Activated naive CD8-positive, alpha-beta T cell treated with anti-CD3 and anti-CD28 coated beads, Interleukin-2, amount 50 U/mL, for 24 hours (primary cell): ENCODE data around the gene PLGLB2.
"Not testable (repeated sequence)": the region's sequence is repeated elsewhere in the genome, so short reads cannot be mapped to it uniquely, and the experiment has no call there.

Experiments
- ATAC-seq: fragments of 150-1000 bp; cut with Tn5 transposase; one replicate; pipeline ENCODE4 v1.10.0; 2021
- DNase-seq: peaks from one replicate; pipeline ENCODE4 v3.0.0; 2021
- H3K27ac Mint-ChIP-seq: one replicate; pipeline ENCODE4 v1.8.0; 2021; ENCODE audit warnings: mild to moderate bottlenecking, mixed read lengths
- H3K27me3 Mint-ChIP-seq: one replicate; pipeline ENCODE4 v1.8.0; 2021; ENCODE audit warnings: mixed read lengths
- H3K36me3 Mint-ChIP-seq: one replicate; pipeline ENCODE4 v1.8.0; 2021; ENCODE audit warnings: low read depth, mixed read lengths
- H3K4me1 Mint-ChIP-seq: one replicate; pipeline ENCODE4 v1.8.0; 2021; ENCODE audit warnings: mixed read lengths
- H3K4me3 Mint-ChIP-seq: one replicate; pipeline ENCODE4 v1.8.0; 2021; ENCODE audit warnings: mild to moderate bottlenecking, moderate library complexity, mixed read lengths
- H3K9me3 Mint-ChIP-seq: one replicate; pipeline ENCODE4 v1.8.0; 2021; ENCODE audit warnings: mixed read lengths

PLGLB2 gene

DNA sequence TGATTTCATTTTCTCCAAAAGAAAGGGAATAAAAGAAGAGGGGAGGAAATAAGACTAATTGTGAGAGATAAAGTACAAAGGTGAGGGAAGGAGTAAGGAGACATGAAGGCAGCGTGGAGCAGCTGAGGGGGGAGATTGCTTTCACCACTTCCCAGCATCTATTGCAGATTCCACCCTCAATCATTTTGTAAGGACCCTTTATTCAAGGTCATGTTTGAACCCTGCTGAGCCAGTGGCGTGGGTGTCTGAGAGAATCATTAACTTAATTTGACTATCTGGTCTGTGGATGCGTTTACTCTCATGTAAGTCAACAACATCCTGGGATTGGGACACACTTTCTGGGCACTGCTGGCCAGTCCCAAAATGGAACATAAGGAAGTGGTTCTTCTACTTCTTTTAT, at the start of gene PLGLB2:
Gene PLGLB2, plus strand, starts transcription at position 297 of the 400 bp plus-strand sequence. Its CDS starts 67 bp downstream, at position 364.
- not testable (repeated sequence) for H3K9me3 Mint-ChIP-seq, H3K27me3 Mint-ChIP-seq, H3K27ac Mint-ChIP-seq, H3K36me3 Mint-ChIP-seq, H3K4me1 Mint-ChIP-seq, DNase-seq, ATAC-seq, H3K4me3 Mint-ChIP-seq

DNA sequence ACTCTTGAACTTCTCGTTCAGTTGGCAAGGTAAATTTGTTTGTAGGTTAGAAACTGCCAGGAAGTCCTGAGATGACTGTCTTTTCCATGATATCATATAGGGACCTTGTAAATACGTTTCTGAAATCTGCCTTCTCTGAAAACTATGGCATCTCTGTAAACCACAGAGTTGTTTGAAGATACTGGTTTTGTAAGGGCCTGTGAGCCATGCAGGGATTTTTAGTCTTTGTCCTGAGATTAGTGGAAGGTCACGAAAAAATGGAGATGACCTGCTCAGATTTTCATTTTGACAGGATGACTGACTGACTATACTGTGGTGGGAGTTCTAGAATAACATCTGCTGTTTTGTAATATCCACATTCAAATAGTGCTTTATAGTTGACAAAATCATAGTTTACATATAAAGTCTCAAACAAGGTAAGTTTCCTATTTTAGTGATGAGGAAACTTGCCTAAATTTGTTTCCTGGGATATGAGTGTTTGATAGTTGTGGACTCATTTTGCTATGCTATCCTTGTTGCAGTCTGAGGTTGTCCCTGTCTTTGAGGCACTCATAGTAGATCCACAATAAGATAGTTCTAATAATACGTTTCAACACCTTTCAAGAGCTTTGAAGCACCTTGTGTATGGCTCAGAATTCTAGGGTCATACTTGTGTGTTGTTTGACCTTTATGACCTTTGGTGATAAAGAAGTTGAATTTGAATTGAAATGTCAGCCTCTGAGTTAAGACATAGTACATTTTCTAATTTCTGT, 43.1 kb upstream of the PLGLB2 start:
- not testable (repeated sequence) for H3K9me3 Mint-ChIP-seq, H3K27me3 Mint-ChIP-seq, DNase-seq, H3K36me3 Mint-ChIP-seq
- Mint-ChIP-seq H3K4me1 (peaks cover 15% of the 10 kb centered on the region), H3K4me3 (peak overlapping the region; percentile 65), H3K27ac (peak overlapping the region; percentile 96)
- peak; percentile 93 for ATAC-seq

DNA sequence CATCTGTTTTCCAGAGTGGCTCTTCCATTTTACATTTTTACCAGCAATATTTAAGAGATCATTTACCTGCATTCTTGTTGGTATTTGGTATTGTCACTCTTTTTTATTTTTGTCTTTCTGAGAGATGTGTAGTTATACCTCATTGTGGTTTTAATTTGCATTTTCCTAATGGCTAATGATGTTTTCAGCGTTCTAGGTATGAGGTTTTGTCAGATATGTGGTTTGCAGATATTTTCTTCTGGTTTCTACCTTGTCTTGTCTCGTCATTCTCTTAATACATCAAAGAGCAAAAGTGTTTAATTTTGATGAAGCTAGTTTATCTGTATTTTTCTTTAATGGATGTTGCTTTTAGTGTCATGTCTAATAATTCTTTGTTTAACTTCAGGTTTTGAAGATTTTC, 39.5 kb upstream of the PLGLB2 start:
- not testable (repeated sequence) for H3K27me3 Mint-ChIP-seq, H3K36me3 Mint-ChIP-seq, H3K4me3 Mint-ChIP-seq, H3K27ac Mint-ChIP-seq, H3K9me3 Mint-ChIP-seq, DNase-seq, ATAC-seq
- H3K4me1 Mint-ChIP-seq = peaks cover 15% of the 10 kb centered on the region

DNA sequence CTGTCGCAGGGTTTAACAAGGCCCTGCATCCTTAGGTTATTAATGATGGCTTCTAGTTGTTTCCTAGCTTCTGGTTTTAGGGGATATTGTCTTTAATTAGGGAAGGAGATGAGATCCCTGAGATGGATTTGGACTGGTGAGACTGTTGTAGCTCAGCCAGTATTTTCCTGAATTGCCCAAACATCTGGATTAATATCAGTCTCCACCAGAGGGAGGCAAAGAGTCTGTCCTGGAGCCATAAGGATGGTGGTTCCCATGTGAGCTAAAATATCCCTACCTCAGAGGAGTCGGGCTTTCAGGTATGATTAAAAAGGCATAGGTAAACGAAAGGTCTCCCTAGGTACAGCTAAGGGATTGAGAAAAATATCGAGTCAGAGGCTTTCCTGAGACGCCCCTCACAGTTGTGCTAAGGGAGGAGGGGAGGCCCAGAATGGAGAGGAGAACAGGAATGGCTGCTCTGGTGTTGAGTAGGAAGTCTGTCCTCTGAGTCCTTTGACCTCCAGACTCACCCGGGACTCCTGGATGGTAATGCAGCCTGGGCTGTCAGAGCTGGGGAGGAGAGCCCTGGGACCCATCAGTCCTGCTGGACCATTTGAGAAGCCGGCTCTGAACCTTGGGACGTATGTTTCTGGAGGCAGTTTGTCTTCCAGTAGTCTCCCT, 19.8 kb upstream of the PLGLB2 start:
- not testable (repeated sequence) for DNase-seq, H3K4me3 Mint-ChIP-seq, H3K27me3 Mint-ChIP-seq, H3K27ac Mint-ChIP-seq, H3K4me1 Mint-ChIP-seq, H3K9me3 Mint-ChIP-seq, H3K36me3 Mint-ChIP-seq
- ATAC-seq = peak; percentile 33

DNA sequence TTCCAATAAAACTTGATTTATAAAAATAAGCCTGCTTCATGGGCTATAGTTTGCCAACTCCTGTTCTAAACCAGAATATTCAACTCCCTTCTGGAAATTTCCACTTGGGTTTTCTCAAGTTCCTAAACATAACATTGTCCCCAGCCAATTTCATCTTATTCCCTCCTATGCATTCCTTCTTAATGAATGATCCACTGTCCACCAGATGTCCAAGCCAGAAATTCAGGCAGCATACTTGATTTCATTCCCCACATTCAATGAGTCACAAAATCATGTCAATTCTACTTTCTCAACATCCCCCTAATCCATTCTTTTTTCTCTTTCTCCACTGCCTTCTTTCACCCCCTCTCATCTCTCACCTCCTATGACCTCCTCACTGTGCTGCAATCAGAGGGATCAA, 7.0 kb upstream of the PLGLB2 start:
- not testable (repeated sequence) for ATAC-seq, H3K9me3 Mint-ChIP-seq, H3K36me3 Mint-ChIP-seq, H3K4me1 Mint-ChIP-seq, H3K4me3 Mint-ChIP-seq, H3K27ac Mint-ChIP-seq, H3K27me3 Mint-ChIP-seq, DNase-seq

DNA sequence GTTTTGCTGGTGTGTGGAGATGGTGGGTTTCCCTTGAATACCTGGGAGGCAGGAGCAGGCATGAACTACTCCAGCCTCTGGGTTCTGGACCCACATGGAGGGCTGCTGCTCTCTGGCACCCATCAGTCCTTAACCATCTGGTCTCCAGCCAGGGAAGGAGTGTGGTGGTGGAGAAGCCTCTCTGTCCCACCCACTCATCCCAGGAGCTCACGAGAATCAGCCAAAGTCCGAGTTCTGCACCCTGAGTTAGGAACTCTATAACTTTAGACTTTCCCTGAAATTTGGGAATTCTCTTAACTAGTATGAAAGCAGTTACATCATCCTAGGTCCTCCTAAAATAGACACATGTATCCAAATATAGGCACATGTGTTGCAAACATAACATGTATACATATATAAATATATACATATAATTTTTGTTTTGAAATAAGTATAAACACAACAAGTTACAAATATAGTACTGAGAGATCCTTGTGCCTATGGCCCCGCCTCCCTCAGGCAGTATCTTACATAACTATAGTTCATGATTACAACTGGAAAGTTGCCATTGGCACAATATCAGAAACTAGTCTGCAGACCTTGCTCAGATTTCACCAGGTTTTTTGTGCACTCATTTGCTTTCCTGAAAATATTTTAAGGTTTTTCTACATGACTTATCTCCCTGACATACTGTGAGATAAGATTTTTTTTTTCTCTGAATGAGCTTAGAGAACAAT, 5.3 kb upstream of the PLGLB2 start:
- H3K4me3 Mint-ChIP-seq, H3K36me3 Mint-ChIP-seq, ATAC-seq, H3K27ac Mint-ChIP-seq, H3K9me3 Mint-ChIP-seq, H3K27me3 Mint-ChIP-seq, DNase-seq, H3K4me1 Mint-ChIP-seq: not testable (repeated sequence)

DNA sequence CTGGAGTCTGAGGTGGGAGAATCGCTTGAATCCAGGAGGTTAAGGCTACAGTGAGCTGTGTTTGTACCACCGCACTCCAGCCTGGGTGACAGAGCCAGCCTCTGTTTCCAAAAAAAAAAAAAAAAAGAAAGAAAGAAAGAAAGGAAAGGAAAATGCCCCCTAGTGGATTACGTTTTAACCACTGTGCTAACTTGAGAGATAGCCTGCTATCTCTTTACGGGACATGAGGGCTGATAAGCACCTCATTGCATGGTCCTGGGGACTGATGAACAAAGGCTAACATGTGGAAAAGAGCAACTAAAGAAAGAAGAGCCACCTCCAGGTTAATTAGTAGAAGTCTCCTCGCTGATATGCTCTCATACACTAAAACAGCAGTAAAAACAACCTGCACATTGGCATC, 4.2 kb upstream of the PLGLB2 start:
- H3K27ac Mint-ChIP-seq, H3K27me3 Mint-ChIP-seq, H3K4me1 Mint-ChIP-seq, H3K4me3 Mint-ChIP-seq, H3K9me3 Mint-ChIP-seq, ATAC-seq, H3K36me3 Mint-ChIP-seq, DNase-seq: not testable (repeated sequence)

DNA sequence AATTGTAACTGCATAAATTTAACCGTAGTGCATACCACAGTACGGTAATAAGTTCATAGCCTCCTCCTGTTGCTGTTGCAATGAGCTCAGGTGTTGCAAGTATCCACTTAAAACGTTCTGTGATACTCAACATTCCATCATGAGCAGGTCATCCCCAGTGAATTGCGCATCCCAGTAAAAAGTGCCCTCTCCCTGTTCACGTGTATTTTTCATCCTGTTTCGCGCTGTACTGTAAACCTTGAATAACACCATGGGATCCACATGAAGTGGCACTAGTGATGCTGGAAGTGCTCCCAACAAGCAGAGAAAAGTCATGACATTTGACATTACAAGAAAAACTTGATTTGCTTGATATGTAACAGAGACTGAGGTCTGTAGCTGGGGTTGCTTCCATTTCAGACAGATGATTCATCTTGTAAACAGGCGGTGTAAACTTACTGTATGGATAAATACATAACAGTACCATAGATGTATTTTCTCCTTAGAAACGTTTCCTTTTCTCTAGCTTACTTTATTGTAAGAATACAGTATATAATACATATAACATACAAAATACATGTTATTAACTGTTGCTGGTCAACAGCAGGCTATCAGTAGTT, 2.4 kb upstream of the PLGLB2 start:
- H3K36me3 Mint-ChIP-seq, ATAC-seq, H3K4me1 Mint-ChIP-seq, H3K27me3 Mint-ChIP-seq, DNase-seq, H3K27ac Mint-ChIP-seq, H3K9me3 Mint-ChIP-seq, H3K4me3 Mint-ChIP-seq: not testable (repeated sequence)

DNA sequence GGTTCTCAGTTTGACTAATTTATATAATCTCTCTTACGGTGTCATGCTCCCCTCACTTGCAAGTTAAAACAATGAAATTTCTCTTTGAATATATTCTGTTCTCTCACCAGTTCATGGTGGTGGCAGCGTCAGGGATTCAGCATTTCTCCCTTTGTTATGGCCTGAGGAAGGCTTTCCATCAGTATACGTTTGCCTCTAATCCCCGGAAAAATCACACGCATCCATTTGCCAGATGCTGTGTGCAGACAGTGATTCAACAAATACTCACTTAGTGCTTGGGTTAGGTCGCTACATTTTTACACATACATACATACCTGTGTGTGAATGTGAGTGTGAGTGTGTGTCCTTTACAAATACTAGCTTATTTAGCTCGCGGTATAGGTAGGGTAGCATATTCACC, 637 bp downstream of the PLGLB2 start:
- not testable (repeated sequence) for H3K4me3 Mint-ChIP-seq, H3K27me3 Mint-ChIP-seq, H3K27ac Mint-ChIP-seq, H3K4me1 Mint-ChIP-seq, H3K36me3 Mint-ChIP-seq, ATAC-seq, DNase-seq, H3K9me3 Mint-ChIP-seq

DNA sequence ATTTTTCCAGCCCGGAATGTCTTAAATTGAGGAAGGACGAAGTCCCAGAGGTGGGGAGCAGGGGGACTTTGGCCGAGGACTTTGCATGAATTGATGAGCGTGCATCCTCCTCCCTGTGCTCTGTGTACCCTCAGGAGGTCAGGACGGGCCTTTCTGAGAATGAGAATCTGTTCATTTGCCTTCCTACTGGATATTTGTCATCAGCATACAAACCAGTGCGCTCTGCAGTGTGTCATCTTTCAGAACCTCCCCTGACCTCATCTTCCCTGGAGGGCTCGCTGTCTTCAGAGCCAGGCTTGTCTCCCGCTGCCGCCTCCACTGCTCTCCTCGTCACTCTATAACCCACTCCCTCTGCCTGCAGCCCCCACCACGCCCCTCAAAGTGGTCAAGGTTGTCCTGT, 2.7 kb downstream of the PLGLB2 start:
- not testable (repeated sequence) for H3K4me3 Mint-ChIP-seq, H3K4me1 Mint-ChIP-seq, ATAC-seq, H3K27ac Mint-ChIP-seq, DNase-seq, H3K36me3 Mint-ChIP-seq, H3K27me3 Mint-ChIP-seq, H3K9me3 Mint-ChIP-seq

DNA sequence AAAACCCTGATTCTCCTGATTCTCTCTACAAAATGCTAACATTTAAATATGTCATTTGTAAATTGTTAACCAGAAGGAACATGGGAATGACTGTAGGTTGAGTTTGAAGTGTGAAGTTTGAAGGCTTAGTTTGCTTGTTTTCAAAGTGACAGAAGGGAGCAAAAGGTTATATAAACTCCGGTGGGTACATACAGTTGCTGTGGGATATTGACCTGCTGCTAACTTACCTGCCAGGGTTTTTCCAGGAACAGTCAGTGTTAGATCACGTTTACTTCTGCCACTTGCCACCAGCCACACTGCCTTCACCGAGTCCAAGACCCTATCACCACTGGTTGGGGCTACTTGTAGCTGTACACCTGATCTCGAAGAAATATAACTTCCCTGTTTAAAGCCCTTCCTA, 6.9 kb downstream of the PLGLB2 start:
- not testable (repeated sequence) for ATAC-seq, H3K36me3 Mint-ChIP-seq, H3K27ac Mint-ChIP-seq

More for the DNA sequence above, 6.9 kb downstream of the PLGLB2 start:
- not testable (repeated sequence) for H3K9me3 Mint-ChIP-seq, DNase-seq, H3K27me3 Mint-ChIP-seq, H3K4me3 Mint-ChIP-seq, H3K4me1 Mint-ChIP-seq
